Esophagus muscularis mucosa (tissue), 3 donors: ENCODE results near the gene DOCK2.

Experiments used
- POLR2AphosphoS5 ChIP-seq, 2 donors: sonication (generic); formaldehyde crosslinking; IDR thresholded peaks; one replicate each; pipeline ENCODE4 v1.6.1; 2017; ENCODE audit warnings: antibody characterized with exemption in 2 of 2
- TF ChIP-seq, protein P1 (sequence below), 3 experiments: fragments of 200-600 bp in 2 of 3; fragments of 450-650 bp in 1 of 3; sonication (generic) in 2 of 3; IDR thresholded peaks; one replicate each; pipeline ENCODE4 v1.5.1; 2017 to 2019; ENCODE audit warnings: antibody characterized with exemption in 3 of 3, mild to moderate bottlenecking in 2 of 3, moderate library complexity in 1 of 3

DNA sequence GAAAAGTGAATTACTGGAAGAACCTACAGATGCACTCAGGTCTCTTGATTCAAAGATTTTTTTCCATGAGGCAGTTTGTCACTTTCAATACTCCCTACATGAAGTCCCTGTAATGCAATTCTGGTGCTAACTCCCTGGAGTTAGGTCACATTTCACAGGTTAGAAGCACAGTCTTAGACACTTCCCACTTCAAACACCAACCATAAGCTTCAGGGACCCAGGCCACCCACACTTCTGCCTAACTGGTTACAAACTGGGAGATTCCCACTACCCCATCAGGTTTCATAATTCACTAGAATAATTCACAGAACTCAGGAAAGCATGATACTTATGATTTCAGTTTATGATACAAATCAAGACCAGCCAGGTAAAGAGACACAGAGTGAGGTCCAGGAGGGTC, 439.7 kb downstream of the DOCK2 start:
- TF ChIP-seq, protein P1, sequence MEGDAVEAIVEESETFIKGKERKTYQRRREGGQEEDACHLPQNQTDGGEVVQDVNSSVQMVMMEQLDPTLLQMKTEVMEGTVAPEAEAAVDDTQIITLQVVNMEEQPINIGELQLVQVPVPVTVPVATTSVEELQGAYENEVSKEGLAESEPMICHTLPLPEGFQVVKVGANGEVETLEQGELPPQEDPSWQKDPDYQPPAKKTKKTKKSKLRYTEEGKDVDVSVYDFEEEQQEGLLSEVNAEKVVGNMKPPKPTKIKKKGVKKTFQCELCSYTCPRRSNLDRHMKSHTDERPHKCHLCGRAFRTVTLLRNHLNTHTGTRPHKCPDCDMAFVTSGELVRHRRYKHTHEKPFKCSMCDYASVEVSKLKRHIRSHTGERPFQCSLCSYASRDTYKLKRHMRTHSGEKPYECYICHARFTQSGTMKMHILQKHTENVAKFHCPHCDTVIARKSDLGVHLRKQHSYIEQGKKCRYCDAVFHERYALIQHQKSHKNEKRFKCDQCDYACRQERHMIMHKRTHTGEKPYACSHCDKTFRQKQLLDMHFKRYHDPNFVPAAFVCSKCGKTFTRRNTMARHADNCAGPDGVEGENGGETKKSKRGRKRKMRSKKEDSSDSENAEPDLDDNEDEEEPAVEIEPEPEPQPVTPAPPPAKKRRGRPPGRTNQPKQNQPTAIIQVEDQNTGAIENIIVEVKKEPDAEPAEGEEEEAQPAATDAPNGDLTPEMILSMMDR (IDR thresholded peaks at IDR 0.05), result no peak
- no peak for TF ChIP-seq POLR2AphosphoS5 (IDR thresholded peaks at IDR 0.05)
